Psoas muscle (tissue), 8 donors: ENCODE data around the gene OXA1L. TPM values are rescaled to one million over a fixed set of nuclear protein-coding genes. Genes with fewer than 3 reads are reported as not detected.

Source experiments
- ATAC-seq, 4 donors: fragments of 200-7000 bp; cut with Tn5 transposase; one replicate each; pipeline ENCODE4 v1.9.1; 2020; ENCODE audit warnings: moderate library complexity in 3 of 4, mild to moderate bottlenecking in 2 of 4
- DNase-seq, 2 donors: peaks; one replicate each; pipeline ENCODE4 v3.0.0-alpha.2; 2020
- H3K27ac ChIP-seq: fragments of 200-600 bp; one replicate; pipeline ENCODE4 v1.8.0; 2022
- H3K27me3 ChIP-seq, 3 donors: fragments of 200-600 bp in 1 of 3; one replicate each; pipeline versions ENCODE4 v1.6.1 to v1.8.0; 2013 to 2022; ENCODE audit warnings: low read length in 2 of 3, mild to moderate bottlenecking in 2 of 3, moderate library complexity in 1 of 3; ENCODE audit not compliant: insufficient read depth in 3 of 3
- H3K36me3 ChIP-seq, 2 donors: fragments of 200-600 bp in 1 of 2; one replicate each; pipeline versions ENCODE4 v1.6.1 to v1.8.0; 2013 to 2022; ENCODE audit warnings: low read depth in 1 of 2, mild to moderate bottlenecking in 1 of 2, moderate library complexity in 1 of 2; ENCODE audit not compliant: insufficient read depth in 1 of 2
- H3K4me1 ChIP-seq: fragments of 200-600 bp; one replicate; pipeline ENCODE4 v1.8.0; 2022
- H3K4me3 ChIP-seq: fragments of 200-600 bp; one replicate; pipeline ENCODE4 v1.8.0; 2022; ENCODE audit warnings: mild to moderate bottlenecking
- H3K9me3 ChIP-seq: fragments of 200-600 bp; one replicate; pipeline ENCODE4 v1.8.0; 2022
- WGBS, 3 donors: extraction: QIAGEN DNeasy Blood & Tissue Kit; methylation state at CpG; one replicate each; pipeline versions ENCODE4 v1.1.6 to v1.1.7; 2013; 5-methylcytosine and 5-hydroxymethylcytosine counted together
- intact Hi-C, 2 donors: fragments of 100-400 bp; cut with DNase I; formaldehyde crosslinking; loops; one replicate each; pipeline versions ENCODE4 v1.11.0 to v1.14.2; 2022
- polyA plus RNA-seq, 3 donors: library from polyadenylated mRNA; stranded (reverse); fragments of 200-250 nt; gene quantifications; one replicate each; pipeline ENCODE4 v1.2.3, GENCODE V29; 2013
- total RNA-seq, 4 donors: library from RNA; stranded (reverse); fragmentation: NEBNext Ultra II Directional in 2 of 4; extraction: Animal tissue kit (Norgen Biotek cat#: 25700) in 2 of 4; gene quantifications; one replicate each; pipeline versions ENCODE4 v1.2.1 to v1.2.4, GENCODE V29; 2021 to 2023
- TF ChIP-seq, protein P1 (sequence below): fragments of 200-600 bp; IDR thresholded peaks from one replicate; pipeline ENCODE4 v1.8.0; 2022; ENCODE audit warnings: antibody characterized with exemption
- donor health status: healthy with polysubstance abuse.
- donor health status: DM: no; HTN: no; CAD: no; lungs with moderate emphysema.
- donor health status: Bipolar disorder and iron deficiency.
- donor health status: healthy.
- donor health status: DM: yes; HTN: yes; CAD: no.
- donor health status: DM: no; HTN: no; CAD: no.
- donor health status: DM: no; HTN: no; CAD: no.
- donor health status: DM: yes; HTN: yes; CAD: no.

The OXA1L gene
- total and polyA plus RNA-seq, 7 donors, result 90.7 to 168 (median 137) TPM

DNA sequence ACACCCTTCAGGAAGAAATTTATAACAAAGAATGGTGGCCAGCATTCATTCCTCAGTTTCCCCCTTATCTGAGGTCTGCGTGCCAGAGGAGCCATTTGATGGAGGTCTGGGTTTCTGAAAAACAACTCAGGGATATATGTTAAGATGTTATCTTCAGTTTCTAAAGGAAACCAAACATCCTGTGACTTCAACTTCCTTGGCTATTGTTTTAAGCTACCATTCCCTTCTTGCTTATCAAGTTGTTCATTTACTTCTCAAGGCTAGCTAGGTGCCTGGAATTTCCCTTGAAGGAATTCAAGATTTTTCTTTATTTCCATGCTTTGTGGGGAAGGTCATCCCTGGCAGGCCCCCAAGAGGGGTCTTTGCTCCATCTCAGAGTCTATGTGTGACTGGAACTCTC lies 27.1 kb upstream of the OXA1L start:
- WGBS, 3 donors, result 64 to 85% (median 74%) methylated on average over 1 of the region's 1 CpG
- no peak for ATAC-seq
- DNase-seq, result no peak
- no peaks in the 10 kb centered on the region for H3K9me3 ChIP-seq
- H3K27ac ChIP-seq, result no peak overlapping the region
- H3K4me3 ChIP-seq, result no peak overlapping the region
- TF ChIP-seq, protein P1, sequence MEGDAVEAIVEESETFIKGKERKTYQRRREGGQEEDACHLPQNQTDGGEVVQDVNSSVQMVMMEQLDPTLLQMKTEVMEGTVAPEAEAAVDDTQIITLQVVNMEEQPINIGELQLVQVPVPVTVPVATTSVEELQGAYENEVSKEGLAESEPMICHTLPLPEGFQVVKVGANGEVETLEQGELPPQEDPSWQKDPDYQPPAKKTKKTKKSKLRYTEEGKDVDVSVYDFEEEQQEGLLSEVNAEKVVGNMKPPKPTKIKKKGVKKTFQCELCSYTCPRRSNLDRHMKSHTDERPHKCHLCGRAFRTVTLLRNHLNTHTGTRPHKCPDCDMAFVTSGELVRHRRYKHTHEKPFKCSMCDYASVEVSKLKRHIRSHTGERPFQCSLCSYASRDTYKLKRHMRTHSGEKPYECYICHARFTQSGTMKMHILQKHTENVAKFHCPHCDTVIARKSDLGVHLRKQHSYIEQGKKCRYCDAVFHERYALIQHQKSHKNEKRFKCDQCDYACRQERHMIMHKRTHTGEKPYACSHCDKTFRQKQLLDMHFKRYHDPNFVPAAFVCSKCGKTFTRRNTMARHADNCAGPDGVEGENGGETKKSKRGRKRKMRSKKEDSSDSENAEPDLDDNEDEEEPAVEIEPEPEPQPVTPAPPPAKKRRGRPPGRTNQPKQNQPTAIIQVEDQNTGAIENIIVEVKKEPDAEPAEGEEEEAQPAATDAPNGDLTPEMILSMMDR, result no peak
- H3K36me3 ChIP-seq, result no peaks in the 10 kb centered on the region
- H3K4me1 ChIP-seq, result no peaks in the 10 kb centered on the region
- H3K27me3 ChIP-seq, result no peaks in the 10 kb centered on the region
- intact Hi-C loops, result no loop called here

DNA sequence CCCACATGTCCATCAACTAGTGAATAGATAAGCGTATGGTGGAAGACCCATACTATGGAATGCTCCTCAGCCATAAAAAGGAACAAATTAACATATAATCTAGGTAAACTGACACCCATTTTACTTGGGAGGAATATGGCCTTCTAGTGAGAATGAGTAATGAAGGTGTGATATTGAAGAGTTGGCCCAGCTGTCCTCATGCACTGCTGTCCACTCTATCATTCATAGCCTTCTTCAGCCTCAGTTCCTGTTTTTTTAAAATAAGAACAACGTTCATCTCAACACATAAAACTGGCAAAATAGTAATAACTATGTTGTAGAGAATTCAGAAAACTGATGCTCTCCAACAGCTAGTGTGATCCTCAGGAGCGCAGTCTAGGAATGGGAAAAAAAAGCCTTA lies 26.5 kb upstream of the OXA1L start:
- TF ChIP-seq, protein P1, result no peak
- Histone ChIP-seq H3K27ac (no peak overlapping the region), H3K9me3 (no peaks in the 10 kb centered on the region), H3K4me3 (no peak overlapping the region), H3K36me3 (no peaks in the 10 kb centered on the region), H3K4me1 (no peaks in the 10 kb centered on the region), H3K27me3 (no peaks in the 10 kb centered on the region)
- DNase-seq (no peak), ATAC-seq (no peak)
- intact Hi-C loops, result no loop called here
- WGBS, 3 donors, result 74 to 81% (median 75%) methylated on average over 3 of the region's 3 CpGs

DNA sequence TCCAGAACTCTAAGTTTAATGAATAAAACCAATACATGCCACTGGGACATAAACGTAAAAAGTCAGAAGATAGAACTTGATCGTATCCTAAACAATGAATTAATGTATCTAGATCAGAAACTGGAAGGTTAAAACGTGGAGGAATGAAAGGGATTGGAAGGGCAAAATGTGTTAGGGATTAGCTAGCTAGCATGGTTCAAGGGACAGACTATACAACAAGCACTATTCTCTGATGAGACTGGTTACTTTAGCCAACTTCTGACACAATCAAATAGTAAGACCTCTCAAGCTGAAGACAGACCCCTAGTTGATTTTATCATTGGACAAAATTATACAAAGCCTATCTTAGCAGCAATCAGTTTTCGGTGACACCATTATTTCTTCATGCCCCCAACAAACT lies 18.7 kb upstream of the OXA1L start:
- Histone ChIP-seq H3K4me1 (no peaks in the 10 kb centered on the region), H3K27me3 (peaks cover 0 to 2% (median 0%) of the 10 kb centered on the region in 3 donors), H3K4me3 (no peak overlapping the region), H3K27ac (no peak overlapping the region), H3K36me3 (no peaks in the 10 kb centered on the region), H3K9me3 (no peaks in the 10 kb centered on the region)
- WGBS, 3 donors, result 65 to 85% (median 71%) methylated on average over 4 of the region's 4 CpGs
- ATAC-seq, result no peak
- DNase-seq, result no peak
- intact Hi-C loops, result no loop called here
- TF ChIP-seq, protein P1, result no peak

DNA sequence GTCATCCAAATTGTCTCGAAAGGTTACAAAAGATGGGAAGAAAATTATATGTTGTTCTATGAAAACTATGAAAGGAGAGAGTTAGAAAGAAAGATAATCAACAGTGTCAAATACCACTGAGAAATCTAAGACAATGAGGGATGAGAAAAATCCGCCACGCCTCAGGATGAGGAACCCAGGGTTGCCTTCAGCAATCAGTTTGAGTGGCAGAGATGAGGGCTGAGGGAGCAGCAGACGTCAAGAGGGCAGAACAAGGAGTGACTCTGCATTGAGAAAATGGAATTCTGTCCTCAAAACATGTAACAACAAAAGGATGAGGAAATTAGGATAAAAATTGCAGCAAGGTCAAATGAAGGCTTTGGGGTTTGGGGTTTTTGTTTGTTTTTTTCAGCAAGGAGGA lies 18.3 kb upstream of the OXA1L start:
- ATAC-seq (no peak), DNase-seq (no peak)
- intact Hi-C loops, result no loop called here
- peaks cover 0 to 2% (median 0%) of the 10 kb centered on the region in 3 donors for H3K27me3 ChIP-seq
- WGBS, 3 donors, result 68 to 75% (median 72%) methylated on average over 4 of the region's 4 CpGs
- TF ChIP-seq, protein P1, result no peak
- H3K4me1 ChIP-seq, result no peaks in the 10 kb centered on the region
- no peak overlapping the region for H3K4me3 ChIP-seq
- no peaks in the 10 kb centered on the region for H3K36me3 ChIP-seq
- H3K9me3 ChIP-seq, result no peaks in the 10 kb centered on the region
- H3K27ac ChIP-seq, result no peak overlapping the region

DNA sequence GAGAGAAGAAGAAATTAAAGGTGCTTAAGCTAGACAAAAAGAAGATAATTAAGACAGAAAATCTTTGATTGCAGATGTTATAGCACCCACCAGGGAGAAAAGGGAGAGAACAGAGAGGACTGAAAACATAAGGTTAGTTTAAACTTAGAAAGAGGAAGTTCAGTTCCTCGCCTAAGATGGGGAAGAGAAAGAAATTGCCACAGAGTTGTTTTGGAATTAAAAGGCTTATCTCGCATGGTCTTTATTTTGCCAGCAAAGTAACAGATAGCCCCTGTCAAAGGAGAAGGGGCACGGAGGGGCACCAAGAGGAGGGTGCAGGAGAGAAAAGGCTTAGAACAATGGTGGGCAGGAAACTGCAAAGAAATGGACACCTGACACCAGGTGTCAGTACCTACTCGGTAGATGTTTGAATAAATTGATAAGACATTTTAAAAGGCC lies 17.8 kb upstream of the OXA1L start:
- no peak for DNase-seq
- no peak for ATAC-seq
- no peaks in the 10 kb centered on the region for H3K36me3 ChIP-seq
- H3K27ac ChIP-seq, result no peak overlapping the region
- H3K27me3 ChIP-seq, result peaks cover 0 to 2% (median 0%) of the 10 kb centered on the region in 3 donors
- intact Hi-C loops, result no loop called here
- no peak overlapping the region for H3K4me3 ChIP-seq
- H3K9me3 ChIP-seq, result no peaks in the 10 kb centered on the region
- WGBS, 3 donors, result 48 to 61% (median 54%) methylated on average over 4 of the region's 4 CpGs
- no peaks in the 10 kb centered on the region for H3K4me1 ChIP-seq
- TF ChIP-seq, protein P1, result no peak
